Adipose tissue (tissue), 3 donors: Measurements from ENCODE around the gene FAIM. TPM values are rescaled to one million over a fixed set of nuclear protein-coding genes. Genes with fewer than 3 reads are reported as not detected.
A peak's percentile ranks its signal among the peaks of the same experiment; 100 is the strongest.
"Not testable (repeated sequence)": the region's sequence is repeated elsewhere in the genome, so short reads cannot be mapped to it uniquely, and the experiment has no call there.

Experiments
- H3K27ac ChIP-seq: one replicate; pipeline ENCODE4 v1.5.1; 2013; ENCODE audit warnings: low read depth, low read length
- WGBS, 3 donors: extraction: QIAGEN DNeasy Blood & Tissue Kit; methylation state at CpG; one replicate each; pipeline ENCODE4 v1.1.7; 2013; 5-methylcytosine and 5-hydroxymethylcytosine counted together
- polyA plus RNA-seq, 3 donors: library from polyadenylated mRNA; stranded (reverse); fragments of 200-250 nt; gene quantifications; one replicate each; pipeline ENCODE4 v1.2.3, GENCODE V29; 2013
- donor health status: healthy with polysubstance abuse.
- donor health status: Bipolar disorder and iron deficiency.
- donor health status: healthy.

FAIM gene
- 10 to 100 TPM; 22.2 to 37.5 (median 30.6) TPM for polyA plus RNA-seq

DNA sequence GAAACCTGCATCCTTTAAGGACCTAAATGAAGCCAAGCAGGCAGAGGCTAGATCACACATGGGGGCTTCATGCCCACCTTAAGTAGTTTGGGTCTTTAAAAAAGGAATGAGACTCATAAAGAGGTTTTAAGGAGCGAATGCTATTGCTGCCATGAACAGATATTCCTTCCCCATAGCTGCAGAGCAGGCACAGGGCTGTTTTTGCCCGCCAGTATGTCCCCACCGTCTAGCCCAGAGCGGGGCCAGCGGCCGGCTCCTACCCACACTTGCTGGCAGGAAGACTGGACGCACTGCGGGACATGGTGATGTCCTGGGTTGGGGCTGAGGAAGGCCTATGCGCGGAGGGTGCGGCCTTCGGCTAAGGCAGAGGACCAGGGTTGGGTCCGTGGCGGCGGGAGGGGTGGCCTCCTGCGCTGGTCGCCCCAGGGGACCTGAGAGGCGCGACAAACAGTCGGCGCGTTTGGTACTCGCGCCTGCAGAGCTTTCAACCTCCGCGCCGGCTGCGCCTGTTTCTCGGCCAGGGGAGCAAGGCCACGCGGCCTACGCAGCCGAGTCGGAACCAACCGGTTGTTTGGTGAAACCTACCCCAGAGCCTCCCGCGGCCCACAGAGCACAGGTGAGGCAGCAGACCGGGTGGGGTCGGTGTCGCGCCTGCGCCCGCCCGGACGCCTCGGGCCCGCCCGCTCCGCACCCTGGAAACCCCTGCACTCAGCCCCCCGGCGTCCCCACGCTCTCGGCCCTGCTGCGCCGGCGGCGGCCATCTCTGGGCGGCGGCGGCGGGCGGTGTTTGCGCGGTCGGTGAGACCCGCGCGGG is at the start of gene FAIM:
TSS of gene FAIM (plus strand) at position 450 of the 814 bp plus-strand sequence. CDS start 10,956 bp downstream, outside the sequence.
- peak within 1 kb of the TSS; percentile 89 for H3K27ac ChIP-seq
- WGBS, 3 donors, result 1 to 2% (median 2%) methylated on average over 62 to 68 of the region's 68 CpGs

GRCh38 chr3:138559134-138559533 is 49.4 kb upstream of the FAIM start:
- no peak overlapping the region for H3K27ac ChIP-seq
- WGBS, 3 donors, result 73 to 95% (median 81%) methylated on average over 4 of the region's 4 CpGs

DNA sequence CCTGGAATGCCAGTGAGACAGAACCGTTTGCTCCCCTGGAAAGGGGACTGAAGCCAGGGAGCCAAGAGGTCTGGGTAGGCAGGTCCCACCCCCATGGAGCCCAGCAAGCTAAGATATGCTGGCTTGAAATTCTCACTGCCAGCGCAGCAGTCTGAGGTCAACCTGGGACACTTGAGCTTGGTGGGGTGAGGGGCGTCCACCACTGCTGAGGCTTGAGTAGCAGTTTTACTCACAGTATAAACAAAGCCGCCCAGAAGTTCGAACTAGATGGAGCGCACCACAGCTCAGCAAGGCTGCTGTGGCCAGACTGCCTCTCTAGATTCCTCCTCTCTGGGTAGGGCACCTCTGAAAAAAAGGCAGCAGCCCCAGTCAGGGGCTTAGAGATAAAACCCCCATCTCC is 48.1 kb upstream of the FAIM start:
- no peak overlapping the region for H3K27ac ChIP-seq
- 96 to 98% (median 97%) methylated on average over 6 of the region's 6 CpGs for WGBS, 3 donors

GRCh38 chr3:138562902-138563301 is 45.7 kb upstream of the FAIM start:
- H3K27ac ChIP-seq, result not testable (repeated sequence)
- WGBS, 3 donors, result 67 to 96% (median 95%) methylated on average over 1 of the region's 1 CpG

DNA sequence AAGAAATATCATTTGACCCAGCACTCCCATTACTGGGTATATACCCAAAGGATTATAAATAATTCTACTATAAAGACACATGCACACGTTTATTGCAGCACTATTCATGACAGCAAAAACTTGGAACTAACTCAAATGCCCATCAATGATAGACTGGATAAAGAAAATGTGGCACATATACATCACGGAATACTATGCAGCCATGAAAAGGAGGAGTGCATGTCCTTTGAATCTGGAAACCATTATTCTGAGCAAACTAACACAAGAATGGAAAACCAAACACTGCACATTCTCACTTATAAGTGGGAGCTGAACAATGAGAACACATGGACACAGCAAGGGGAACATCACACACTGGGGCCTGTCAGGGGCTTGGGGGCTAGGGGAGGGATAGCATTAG is 42.3 kb upstream of the FAIM start:
- not testable (repeated sequence) for H3K27ac ChIP-seq
- 50 to 92% (median 82%) methylated on average over 2 of the region's 2 CpGs for WGBS, 3 donors

DNA sequence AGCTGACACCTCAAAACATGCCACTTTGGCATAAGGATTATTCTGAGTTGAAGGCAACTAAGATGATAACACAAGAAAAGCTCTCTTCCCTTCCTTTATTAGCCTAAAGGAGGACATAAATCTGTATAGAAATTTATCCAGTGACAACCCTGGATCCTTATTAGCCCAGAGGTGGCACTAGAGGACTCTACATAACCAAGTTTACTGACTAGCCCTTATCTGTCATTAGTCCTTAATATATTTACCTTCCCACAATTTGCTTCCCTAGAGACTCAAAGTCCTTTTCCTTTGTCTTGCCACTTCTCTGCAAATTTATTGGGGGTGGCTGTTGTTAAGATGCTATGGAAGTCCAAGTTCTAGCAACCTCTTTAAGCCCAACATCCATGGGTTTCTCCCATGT is 41.2 kb upstream of the FAIM start:
- no peak overlapping the region for H3K27ac ChIP-seq

DNA sequence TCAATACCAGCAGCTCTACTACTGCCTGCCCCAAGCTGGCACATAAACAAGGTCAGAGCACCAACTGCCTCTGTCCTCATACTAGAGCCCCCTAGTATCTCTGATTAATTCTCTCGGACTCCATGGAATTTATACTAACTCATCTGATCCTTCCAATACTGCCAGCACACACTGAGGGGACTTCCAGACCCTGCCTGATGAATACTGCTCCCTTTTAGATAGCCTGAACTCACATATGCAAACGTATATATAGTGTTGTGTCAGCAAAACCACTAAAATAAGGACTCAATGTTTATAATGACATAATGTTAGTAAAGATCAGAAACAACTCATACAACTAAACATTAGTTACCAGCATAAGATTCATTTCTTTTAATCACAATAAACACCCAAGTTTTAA is 39.5 kb upstream of the FAIM start:
- WGBS, 3 donors, result 68 to 85% (median 83%) methylated on average over 2 of the region's 2 CpGs
- H3K27ac ChIP-seq, result no peak overlapping the region

GRCh38 chr3:138569624-138570023 is 38.9 kb upstream of the FAIM start:
- WGBS, 3 donors, result 93 to 96% (median 94%) methylated on average over 8 of the region's 8 CpGs
- H3K27ac ChIP-seq, result not testable (repeated sequence)

DNA sequence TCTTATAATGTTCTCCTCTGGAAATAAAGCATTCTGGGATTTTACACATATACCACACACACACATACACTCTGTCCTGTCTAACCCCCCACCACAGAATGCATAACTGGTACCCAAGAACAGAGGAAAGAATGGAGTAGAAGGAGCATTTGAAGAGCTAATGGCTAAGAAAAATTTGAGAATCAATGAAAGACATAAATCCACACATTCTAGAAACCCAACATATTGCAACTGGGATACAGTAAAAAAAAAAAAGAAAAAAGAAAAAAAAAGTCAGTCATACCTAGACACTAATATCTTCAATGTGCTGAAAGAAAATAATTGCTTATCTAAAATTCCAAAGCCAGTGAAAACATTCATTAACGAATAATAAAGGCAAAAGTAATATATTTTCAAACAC is 35.4 kb upstream of the FAIM start:
- 96 to 98% (median 98%) methylated on average over 1 of the region's 1 CpG for WGBS, 3 donors
- H3K27ac ChIP-seq, result no peak overlapping the region

DNA sequence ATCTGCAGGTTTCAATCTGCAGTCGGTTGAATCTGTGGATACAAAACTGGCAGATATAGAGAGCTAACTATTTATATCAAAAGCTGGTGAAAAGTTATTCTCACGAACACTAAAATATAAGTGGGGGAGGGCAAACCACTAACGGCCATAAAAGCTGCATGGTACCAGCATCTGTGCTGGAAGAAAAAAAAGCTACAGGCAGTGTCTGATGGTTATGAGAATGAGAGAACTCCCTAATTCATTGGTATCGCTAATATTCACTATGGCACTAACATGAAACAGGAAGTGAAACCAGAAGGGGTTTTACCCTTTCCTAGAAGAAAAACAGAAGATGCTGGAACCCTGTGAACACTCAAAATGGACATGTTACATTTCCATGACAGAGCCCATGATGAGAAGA is 30.4 kb upstream of the FAIM start:
- 65 to 70% (median 69%) methylated on average over 4 of the region's 4 CpGs for WGBS, 3 donors
- H3K27ac ChIP-seq, result no peak overlapping the region

- H3K27ac ChIP-seq, result no peak overlapping the region
- WGBS, 3 donors, result 88 to 91% (median 89%) methylated on average over 6 of the region's 6 CpGs
These were observed 29.5 kb upstream of the FAIM start for GRCh38 chr3:138578961-138579574.

DNA sequence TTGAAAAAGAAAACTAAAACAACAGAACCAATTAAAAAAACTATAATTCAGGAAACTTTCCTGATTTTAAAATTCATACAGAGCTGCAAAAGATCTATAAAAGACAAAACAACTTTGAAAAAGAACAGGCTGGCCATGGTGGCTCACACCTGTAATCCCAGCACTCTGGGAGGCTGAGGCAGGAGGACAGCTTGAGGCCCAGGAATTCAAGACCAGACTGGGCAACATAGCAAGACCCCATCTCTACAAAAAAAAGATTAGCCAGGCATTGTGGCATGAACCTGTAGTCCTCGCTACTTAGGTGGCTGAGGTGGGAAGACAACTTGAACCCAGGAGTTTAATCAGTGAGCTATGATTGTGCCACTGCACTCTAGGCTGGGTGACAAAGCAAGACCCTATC is 21.2 kb upstream of the FAIM start:
- H3K27ac ChIP-seq, result no peak overlapping the region
- WGBS, 3 donors, result 97 to 100% (median 98%) methylated on average over 1 of the region's 1 CpG

- 72 to 93% (median 89%) methylated on average over 5 of the region's 5 CpGs for WGBS, 3 donors
- no peak overlapping the region for H3K27ac ChIP-seq
These were observed 20.1 kb upstream of the FAIM start for GRCh38 chr3:138588445-138588844.

GRCh38 chr3:138591392-138591791 is 17.2 kb upstream of the FAIM start:
- 34 to 77% (median 69%) methylated on average over 1 of the region's 1 CpG for WGBS, 3 donors
- H3K27ac ChIP-seq, result no peak overlapping the region

GRCh38 chr3:138593488-138594149 is 15.0 kb upstream of the FAIM start:
- WGBS, 3 donors, result 2 to 11% (median 10%) methylated on average over 22 of the region's 22 CpGs
- no peak overlapping the region for H3K27ac ChIP-seq

DNA sequence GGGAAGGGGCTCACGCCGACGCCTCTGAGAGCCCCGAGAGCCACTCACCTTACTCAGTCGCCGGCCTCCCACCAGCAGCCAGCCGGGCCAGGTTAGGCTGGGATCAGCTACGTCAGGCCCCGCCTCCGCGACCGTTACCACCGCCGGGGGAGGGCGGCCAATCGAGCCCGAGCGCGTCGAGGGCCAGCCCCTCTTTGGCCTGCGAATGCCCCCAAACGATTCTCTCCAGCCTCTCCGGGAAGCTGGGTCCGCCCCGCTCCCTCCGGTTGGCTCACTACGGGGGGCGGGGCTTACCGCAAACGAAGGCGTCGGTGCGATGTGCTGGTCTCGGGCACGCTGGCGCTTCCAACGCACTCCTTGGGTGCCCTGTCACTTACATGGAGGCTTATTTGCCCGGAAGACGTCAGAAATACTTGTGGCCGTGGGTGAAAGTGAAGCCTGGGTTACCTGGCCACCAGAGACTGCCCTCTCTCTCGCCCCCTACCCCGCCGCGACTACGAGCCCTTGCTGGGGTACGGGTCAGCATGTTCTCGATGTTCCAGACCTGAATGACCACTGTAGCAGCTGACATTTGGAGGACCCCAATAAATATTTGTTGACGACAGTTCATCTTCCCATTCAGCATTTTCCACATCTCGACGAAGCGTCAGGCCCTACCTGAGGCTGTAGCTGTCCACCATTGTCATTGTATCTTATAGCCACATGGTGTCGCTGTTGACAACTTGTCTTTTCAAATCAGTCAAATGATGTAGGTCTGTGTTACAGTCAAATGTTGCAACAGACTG is 14.2 kb upstream of the FAIM start, which contains the start of gene CEP70:
TSS of gene CEP70 (minus strand) at position 111 of the 785 bp plus-strand sequence. CDS start 21,333 bp downstream, outside the sequence.
- WGBS, 3 donors, result 0% methylated on average over 49 to 52 of the region's 52 CpGs
- H3K27ac ChIP-seq, result peak within 1 kb of the TSS; percentile 53

GRCh38 chr3:138594935-138595610 is 13.5 kb upstream of the FAIM start:
- H3K27ac ChIP-seq, result no peak overlapping the region
- 28 to 40% (median 31%) methylated on average over 6 of the region's 6 CpGs for WGBS, 3 donors
